HG03108 (cell line): Measurements from ENCODE around the gene LYRM2.
"Not testable (repeated sequence)": the region's sequence is repeated elsewhere in the genome, so short reads cannot be mapped to it uniquely, and the experiment has no call there.

Experiments used
- ATAC-seq: cut with Tn5 transposase; IDR thresholded peaks from one replicate; pipeline ENCODE4 v1.9.1; 2021; ENCODE audit warnings: moderate library complexity; ENCODE audit not compliant: unreplicated experiment

LYRM2 gene

DNA sequence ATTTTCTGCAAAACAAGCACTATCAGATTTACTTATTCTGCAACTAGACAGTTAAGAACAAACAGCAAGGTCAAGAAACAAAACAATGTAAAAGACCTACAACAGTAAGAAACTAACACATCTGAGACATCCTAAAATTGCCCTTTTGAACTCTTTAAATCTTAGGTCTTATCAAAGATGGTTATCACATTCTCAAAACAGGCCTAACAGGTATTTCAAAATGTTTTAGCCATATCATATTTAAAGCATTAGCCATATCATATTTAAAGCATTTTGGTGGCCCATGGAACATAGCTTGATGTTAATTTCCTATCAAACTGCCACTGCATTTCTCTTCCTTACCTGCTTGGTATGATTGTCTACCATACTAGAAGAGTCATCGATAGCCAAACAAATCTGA lies 11.1 kb upstream of the LYRM2 start:
- no peak for ATAC-seq

DNA sequence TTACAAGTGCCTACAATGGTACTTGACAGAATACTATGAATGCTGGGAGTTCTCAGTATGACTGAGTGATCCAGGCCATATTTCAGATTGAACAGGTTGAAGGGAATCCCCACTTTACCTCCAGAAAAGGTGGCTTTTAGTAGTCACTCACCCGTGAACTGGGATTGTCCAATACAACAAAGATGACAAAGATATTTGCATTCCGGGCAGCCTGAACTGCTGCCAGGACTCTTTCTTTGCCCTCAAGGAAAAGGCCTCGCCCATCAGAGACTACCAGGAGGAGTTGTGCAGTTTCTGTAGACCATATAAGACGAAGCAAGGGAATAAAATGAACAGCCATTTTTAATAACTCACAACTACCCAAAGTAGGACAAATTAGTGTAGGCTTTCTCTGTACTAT lies 6.3 kb upstream of the LYRM2 start:
- no peak for ATAC-seq

DNA sequence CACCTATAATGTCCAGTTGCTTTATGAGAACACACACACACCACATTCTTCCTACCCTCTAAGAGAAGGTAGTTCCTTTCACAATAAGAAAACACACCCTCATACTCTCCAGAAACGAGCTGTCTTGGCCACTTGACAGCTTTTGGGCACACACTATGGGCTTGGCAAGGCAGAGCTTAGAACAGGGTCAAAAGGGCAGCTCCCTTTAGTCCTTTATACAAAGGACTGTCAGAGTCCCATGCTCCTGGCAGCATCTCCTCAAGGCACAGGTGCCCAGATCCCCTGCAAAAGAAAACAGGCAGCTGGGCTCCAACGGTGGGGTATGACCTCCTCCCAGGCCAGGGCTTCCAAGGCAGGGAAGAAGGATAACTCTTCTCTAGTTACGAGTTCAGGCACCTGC lies 4.9 kb upstream of the LYRM2 start:
- no peak for ATAC-seq

DNA sequence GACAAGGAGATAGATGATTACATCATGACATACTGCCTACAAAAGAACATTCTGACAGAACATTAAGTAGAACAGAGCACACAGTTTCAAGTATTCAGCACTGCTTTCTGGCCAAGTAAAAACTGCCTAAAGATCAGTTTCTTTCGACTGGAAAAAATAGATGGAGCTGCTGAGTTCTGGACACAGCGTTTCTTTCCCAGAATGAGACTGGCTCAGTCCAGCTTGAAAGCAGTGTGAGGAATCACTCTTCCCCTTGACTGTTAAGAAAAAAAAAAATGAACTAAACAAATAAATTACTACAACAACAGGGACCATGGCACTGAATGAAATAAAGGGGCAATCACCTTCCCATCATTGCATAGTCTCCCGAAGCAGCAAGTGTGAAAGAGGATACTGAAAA lies 4.4 kb upstream of the LYRM2 start:
- no peak for ATAC-seq

DNA sequence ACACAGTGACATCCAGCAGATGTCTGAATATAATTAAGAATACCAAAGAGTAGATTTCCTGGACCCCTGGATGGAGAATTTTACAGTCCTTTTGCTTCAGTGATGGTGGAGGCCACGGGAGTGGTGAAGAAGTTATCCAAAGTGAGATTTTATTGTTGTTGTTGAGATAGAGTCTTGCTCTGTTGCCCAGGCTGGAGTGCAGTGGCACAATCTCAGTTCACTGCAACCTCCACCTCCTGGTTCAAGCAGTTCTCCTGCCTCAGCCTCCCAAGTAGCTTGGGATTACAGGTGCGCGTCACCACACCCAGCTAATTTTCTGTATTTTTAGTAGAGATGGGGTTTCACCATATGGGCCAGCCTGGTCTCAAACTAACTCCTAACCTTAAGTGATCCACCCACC lies 3.0 kb upstream of the LYRM2 start:
- ATAC-seq, result not testable (repeated sequence)

DNA sequence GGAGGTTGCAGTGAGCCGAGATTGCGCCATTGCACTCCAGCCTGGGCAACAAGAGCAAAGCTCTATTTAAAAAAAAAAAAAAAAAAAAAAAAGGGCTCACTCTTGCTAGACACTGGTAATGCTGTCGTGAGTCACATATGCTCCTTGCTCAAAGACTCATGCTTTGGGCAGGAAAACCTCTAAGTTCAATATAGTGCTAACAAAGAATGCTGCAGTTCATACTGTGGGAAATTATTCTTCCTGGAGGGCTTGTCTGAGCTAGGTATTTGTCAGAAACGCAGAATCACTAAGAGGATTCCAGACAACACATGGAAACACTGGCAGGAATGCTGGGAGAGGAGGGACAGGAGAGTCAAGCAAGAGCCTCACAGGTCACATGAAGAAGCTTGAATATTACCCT lies 2.3 kb upstream of the LYRM2 start:
- no peak for ATAC-seq

DNA sequence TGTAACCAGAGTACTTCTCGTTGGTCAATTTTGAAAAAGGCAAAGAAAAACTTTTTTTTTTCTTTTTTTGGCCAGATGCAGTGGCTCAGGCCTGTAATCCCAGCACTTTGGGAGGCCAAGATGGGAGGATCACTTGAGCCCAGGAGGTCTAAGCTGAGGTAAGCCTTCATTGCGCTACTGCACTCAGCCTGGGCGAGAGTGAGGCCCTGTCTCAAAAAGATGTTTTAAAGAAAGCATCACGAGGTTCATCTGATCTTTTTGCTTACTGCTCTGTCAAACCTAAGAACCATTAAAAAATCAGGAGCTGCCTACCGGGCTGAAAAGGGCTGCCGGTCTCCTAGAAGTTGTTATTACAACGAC lies 607 bp downstream of the LYRM2 start:
- no peak for ATAC-seq

DNA sequence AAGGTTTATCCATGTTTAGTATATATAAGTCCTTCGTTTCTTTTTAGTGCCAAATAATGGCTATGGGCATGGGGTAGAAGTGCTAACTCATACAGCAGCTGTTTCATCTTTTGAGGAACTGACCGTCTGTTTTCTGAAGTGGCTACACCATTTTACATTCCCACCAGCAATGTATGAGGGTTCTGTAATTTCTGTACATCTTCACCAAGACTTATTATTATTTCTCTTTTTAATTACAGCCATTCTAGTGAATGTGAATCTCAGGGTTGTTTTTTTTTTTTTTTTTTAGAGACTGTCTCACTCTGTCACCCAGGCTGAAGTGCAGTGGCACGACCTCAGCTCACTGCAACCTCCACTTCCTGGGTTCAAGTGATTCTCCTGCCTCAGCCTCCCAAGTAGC lies 2.1 kb downstream of the LYRM2 start:
- ATAC-seq, result not testable (repeated sequence)

DNA sequence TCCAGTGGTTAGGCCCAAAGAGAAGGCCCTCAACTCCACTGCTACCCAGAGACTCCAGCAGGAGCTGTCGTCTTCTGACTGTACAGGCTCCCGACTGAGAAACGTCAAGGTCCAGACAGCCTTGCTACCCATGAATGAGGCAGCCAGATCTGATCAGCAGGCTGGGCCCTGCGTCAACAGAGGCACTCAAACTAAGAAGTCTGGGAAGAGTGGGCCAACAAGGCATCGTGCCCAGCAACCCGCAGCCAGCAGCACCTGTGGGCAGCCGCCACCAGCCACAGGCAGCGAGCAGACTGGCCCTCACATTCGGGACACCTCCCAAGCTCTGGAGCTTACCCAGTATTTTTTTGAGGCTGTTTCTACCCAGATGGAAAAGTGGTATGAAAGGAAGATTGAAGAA lies 8.1 kb downstream of the LYRM2 start:
- ATAC-seq, result no peak

DNA sequence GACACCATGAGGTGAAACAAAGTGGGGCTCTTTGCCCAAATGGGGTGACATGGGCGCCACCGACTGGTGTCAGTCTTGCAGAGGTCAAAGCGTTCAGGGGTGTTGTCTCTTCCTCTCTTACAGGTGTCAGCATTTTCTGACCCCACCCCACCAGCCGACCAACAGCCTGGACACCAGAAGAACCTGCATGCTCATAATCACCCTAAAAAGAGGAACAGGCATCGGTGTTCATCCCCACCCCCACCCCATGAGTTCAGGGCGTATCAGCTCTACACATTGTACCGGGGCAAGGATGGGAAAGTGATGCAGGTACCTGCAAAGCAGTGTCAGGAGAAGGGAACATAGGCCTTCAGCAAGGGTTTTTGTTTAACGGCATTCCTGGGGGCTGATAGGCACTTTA lies 14.8 kb downstream of the LYRM2 start:
- ATAC-seq, result no peak

DNA sequence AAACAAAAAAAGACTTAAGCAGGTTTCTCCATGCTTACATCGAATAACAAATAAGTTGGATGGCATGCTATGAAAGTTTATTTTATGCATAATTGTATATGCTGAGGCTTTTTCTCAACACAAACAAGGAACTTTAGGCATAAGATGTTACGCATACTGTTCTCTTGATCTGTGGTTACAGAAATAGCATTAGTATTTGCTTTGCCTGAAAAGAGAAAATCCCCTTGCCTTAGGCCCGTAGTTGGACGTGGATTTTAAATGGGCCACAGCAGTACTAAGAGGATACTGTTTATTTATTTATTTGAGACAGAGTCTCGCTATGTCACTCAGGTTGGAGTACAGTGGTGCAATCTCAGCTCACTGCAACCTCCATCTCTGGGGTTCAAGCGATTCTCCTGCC lies 19.0 kb downstream of the LYRM2 start:
- no peak for ATAC-seq

DNA sequence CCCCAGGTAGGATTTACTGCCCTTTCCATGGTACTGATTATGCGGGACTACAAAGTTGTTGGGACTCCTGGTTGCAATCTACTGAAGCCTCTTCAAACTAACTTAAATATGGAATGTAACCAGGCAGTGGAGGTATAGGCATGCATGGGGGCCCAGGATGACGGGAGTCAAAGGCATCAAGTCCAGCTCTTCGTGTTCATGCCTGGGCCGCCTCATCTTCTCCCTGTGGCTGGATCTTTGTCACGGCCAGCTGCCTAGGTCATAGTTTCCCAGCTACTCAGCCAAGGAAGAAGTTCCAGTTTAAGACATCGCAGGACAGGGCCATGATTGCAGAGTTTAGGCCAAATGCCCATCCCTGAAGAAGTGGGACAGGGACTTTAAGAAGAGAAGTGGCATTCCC lies 20.5 kb downstream of the LYRM2 start:
- ATAC-seq, result no peak

DNA sequence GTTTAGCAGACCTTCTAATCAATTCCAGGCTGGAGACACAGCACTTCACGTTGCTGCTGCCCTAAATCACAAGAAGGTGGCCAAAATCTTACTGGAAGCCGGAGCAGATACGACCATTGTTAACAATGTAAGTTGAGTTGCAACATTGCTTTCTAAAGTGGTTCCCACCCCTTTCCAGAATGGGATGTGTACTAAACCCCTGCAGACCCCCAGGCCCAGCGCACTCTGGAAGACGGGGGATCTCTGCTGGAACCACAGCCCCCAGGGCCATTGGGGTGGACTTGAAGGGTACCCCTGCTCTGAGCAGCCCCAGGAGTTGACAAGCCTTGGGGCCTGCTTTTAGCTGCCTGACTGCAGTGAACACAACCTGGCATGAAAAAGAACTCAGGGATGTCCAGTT lies 22.0 kb downstream of the LYRM2 start:
- no peak for ATAC-seq

DNA sequence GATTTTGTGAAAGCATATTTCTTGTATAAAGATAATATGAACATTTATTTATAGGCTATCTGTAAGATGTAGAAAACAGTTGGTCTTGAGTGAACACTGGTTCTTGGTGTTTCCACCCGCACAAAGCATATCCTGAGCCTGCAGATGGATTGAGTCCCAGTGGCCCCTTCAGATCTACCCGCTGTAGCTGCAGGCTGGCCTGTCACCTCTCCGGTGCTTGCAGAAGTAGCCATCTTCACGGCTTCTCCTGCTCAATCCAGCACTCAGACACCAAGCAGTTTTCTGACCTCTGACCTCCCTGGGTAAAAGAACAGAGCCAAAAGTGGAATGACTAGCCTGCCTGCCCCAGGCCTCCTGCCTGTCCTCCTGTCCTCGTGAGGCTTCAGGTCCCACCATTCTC lies 22.7 kb downstream of the LYRM2 start:
- ATAC-seq, result no peak

DNA sequence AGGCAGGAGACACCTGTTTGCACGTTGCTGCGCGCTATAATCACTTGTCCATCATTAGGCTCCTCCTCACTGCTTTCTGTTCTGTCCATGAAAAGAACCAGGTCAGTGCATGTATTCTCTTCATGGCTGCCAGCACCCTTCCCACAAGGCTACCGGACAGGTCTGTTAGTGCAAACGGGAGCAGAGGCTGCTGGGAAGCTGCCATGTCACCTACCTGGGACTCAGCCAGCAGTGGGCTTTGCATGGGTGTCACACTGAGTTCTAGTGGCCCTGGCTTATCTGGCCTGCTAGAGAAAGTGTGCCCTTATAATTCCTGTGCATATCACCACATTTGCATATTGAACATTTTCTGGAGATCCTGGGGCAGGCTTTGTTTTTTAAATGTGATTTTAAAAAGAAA lies 24.8 kb downstream of the LYRM2 start:
- ATAC-seq, result no peak

DNA sequence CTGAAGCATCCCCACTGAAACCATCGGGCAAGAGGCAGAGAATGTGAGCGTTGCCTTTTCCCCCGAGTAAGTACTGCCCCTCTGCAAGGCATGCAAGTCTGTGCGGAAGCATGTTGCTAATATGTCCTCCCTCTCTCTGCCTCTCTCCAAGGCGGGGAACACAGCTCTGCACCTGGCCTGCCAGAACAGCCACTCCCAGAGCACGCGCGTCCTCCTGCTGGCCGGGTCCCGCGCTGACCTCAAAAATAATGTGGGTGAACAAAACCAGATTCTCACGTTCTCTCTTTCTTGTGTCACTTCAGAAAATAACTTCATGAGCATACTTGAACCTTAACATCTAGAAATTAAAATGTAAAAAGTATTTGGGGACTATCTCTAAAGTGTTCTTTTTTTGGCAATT lies 26.4 kb downstream of the LYRM2 start:
- ATAC-seq, result no peak

DNA sequence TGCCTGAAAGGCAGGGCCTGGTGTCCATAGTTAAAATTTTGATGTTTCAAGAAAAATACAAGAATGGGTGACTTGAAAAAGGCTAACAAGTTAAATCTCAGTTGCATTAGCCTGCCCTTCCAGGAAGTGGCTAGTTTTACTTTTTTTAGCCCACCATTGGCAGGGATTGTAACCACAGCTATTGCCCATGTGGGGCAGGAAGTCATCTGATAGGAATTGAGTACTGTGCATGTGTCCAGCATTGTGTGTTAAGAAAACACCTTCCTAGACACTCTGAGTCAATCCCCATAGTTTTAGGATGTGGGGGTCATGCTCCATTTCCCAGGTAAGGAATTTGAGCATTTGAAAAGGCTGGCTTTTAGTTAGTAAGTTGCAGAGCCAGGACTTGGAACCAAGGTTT lies 26.9 kb downstream of the LYRM2 start:
- no peak for ATAC-seq

DNA sequence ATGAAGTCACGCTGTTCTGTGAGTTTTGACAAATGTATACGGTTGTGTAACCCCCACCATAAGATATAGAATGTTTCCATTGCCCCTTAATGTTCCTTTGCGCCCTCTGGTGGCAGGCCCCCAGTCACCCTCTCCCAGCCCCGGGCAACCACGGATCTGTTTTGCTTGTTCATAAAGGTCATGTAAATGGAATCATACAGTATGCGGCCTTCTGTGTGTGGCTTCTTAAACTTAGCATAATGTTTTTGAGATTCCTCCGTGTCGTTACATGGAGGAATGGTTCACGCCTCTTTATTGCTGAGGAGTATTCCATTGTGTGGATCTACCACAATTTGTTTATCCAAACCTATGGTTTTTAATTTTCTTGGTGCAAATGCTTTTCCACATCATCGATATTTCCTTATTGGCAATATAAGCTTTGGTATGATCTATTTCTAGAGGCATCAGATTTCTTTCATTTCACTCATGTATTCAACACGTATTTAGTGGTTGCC lies 28.4 kb downstream of the LYRM2 start:
- ATAC-seq, result peak; percentile 75

DNA sequence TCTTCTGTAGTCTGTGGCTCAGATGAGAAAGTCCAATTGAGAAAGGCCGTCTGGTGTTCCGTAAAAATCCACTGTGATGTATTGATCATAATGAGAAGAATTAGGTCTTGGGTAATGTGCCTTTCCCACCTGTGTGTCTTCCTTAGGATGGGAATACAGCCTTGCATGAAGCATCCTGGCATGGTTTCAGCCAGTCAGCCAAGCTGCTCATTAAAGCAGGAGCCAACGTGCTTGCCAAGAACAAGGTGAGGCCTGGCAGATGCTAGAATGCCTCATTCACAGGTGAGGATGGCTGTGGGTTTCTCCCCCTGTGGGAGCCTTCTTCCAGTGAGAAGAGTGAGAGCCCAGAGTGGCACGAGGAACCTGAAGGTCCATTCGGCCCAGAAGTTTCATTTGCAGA lies 32.7 kb downstream of the LYRM2 start:
- ATAC-seq, result no peak

DNA sequence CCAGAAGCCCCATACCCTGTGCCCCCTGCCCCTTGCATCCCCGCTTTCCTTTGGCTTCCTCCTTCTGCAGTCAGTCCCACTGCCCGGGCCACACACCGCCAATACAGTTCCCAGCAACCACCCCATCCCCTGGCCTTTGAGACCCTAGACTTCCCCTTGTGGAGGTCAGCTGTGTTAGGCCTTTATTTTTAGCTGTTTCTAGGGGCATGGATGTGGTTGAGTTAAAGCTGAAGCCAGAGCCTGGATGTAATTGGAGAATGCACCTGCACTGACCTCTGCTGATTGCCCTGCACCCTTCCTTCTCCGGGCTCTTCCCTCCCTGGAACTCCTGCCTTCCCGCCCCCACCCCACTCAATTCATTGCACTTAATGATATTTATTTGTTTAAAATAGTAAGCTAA lies 33.9 kb downstream of the LYRM2 start:
- ATAC-seq, result no peak

DNA sequence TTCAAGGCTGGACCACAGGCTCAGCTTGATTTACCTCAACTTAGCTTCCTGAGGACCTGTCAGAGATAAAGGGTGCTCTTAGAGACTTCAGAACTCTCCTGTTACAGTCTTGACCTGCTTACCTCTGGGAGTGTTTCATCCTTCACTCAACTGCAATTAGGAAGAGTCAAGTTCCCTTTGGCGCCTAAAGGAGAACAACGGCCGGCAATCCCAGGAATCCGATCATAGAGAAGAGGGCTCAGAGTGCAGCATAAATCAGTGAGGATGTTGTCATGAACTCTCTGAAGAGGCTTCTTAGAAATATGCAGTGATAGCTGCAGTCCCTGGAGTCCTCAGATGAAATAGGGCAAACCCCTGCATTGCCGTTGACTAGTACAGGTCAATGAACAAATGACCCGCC lies 36.4 kb downstream of the LYRM2 start:
- no peak for ATAC-seq

DNA sequence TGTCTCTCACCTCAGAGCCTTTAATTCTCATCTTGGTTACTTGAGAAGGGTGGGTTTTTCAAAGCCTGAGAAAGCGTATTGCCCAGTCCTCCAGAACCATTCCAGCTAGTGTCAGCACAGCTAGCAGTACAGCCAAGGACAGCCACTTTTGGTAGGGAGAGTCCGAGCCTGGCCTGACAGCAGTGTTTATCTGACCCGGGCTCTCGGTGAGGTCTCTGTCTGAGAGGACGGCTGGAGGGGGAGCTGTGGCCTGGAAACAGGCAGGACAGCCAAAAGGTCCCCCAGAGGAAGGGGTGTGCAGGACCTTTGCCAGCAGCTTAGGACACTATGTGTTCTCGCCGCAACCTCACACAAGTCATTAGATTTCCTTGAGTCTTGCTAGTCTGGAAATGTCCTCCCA lies 38.8 kb downstream of the LYRM2 start:
- no peak for ATAC-seq

DNA sequence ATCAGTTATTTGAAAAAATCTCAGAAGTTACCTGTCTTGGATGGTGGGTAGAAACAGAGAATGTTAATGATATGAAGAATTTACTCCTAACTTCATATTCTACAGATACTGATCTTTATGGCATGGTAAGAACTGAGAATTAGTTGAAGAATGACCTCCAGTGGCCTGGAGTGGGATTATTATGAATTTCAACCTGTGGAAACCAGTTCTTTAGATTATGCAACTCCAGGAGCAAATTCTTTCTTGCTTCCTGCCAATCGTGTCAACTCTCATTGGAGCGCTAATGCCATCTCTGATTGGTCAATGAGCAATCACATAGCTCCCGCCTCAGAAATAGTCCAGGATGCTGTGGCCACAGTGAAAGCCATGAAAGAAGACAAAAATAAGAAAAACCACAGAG lies 40.6 kb downstream of the LYRM2 start:
- ATAC-seq, result no peak

DNA sequence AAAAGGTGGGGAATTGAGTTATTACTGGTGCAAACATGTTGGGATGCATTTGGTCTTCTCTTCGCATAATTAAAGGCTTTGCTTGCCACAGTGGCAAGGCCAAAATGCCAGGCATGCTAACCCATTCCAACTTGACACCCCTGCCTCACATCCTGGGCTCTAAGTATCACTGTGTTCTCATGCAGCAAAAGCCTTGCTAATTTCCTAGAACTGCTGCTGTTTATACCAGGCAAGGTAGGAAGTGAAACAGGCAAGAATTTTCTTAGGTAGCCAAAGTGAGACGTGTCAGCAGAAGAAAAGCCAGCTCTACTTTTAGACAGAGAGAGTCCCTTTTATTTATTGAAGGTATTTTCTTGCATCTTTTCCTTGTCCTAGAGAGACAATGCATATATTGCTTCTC lies 41.2 kb downstream of the LYRM2 start:
- ATAC-seq, result no peak
